CD4-positive, alpha-beta T cell (primary cell): ENCODE data around the gene TGM1. TPM values are rescaled to one million over a fixed set of nuclear protein-coding genes. Genes with fewer than 3 reads are reported as not detected.
"Not testable (repeated sequence)": the region's sequence is repeated elsewhere in the genome, so short reads cannot be mapped to it uniquely, and the experiment has no call there.

Experiments
- ATAC-seq: fragments of 200-7000 bp; cut with Tn5 transposase; one replicate; pipeline ENCODE4 v1.10.0; 2022; ENCODE audit warnings: mild to moderate bottlenecking; ENCODE audit not compliant: poor library complexity
- CTCF ChIA-PET: fragments of 350-600 bp; sonication (Branson Sonifier 250); formaldehyde crosslinking; loops from one replicate; lab custom pipeline; 2021; ENCODE audit warnings: antibody characterized with exemption, inconsistent platforms; lab: Charles Lee
- POLR2A ChIA-PET: fragments of 350-600 bp; sonication (Branson Sonifier 250); formaldehyde crosslinking; loops from one replicate; lab custom pipeline; 2021; ENCODE audit warnings: antibody characterized with exemption, inconsistent platforms; lab: Charles Lee
- DNase-seq, 14 experiments: peaks; one replicate each; pipeline ENCODE4 v3.0.0-alpha.2; 2013 to 2020; ENCODE audit warnings: mixed read lengths in 2 of 14
- H3K27ac ChIP-seq, 2 donors: one replicate each; pipeline versions ENCODE4 v1.5.1 to v1.7.0; 2013; ENCODE audit warnings: low read length in 2 of 2, low read depth in 1 of 2, mild to moderate bottlenecking in 1 of 2
- H3K27me3 ChIP-seq, 2 experiments: 1 replicate in 1 of 2; 2 replicates in 1 of 2; pipeline versions ENCODE4 v1.6.1 to v1.7.0; 2013; ENCODE audit warnings: low read length in 2 of 2, control low read depth in 1 of 2, mild to moderate bottlenecking in 1 of 2, moderate library complexity in 1 of 2; ENCODE audit not compliant: insufficient read depth in 2 of 2, control insufficient read depth in 1 of 2
- H3K36me3 ChIP-seq: one replicate; pipeline ENCODE4 v1.6.1; 2013; ENCODE audit warnings: low read length, control low read depth; ENCODE audit not compliant: insufficient read depth
- H3K4me1 ChIP-seq: one replicate; pipeline ENCODE4 v1.6.1; 2013; ENCODE audit warnings: low read length, control low read depth; ENCODE audit not compliant: insufficient read depth
- H3K4me3 ChIP-seq: one replicate; pipeline ENCODE4 v1.5.1; 2013; ENCODE audit warnings: mild to moderate bottlenecking, low read length, moderate library complexity
- H3K9me3 ChIP-seq, 2 experiments: 1 replicate in 1 of 2; 2 replicates in 1 of 2; pipeline versions ENCODE4 v1.6.1 to v1.7.0; 2013; ENCODE audit warnings: low read length in 2 of 2, mild to moderate bottlenecking in 2 of 2, control low read depth in 1 of 2, moderate library complexity in 1 of 2; ENCODE audit not compliant: control insufficient read depth in 1 of 2, insufficient read depth in 1 of 2
- H3K27ac Mint-ChIP-seq: one replicate; pipeline ENCODE4 v1.8.0; 2020; ENCODE audit warnings: mixed read lengths
- H3K27me3 Mint-ChIP-seq: one replicate; pipeline ENCODE4 v1.8.0; 2021; ENCODE audit warnings: mixed read lengths
- H3K36me3 Mint-ChIP-seq: one replicate; pipeline ENCODE4 v1.8.0; 2021; ENCODE audit warnings: low read depth, mixed read lengths
- H3K4me1 Mint-ChIP-seq: one replicate; pipeline ENCODE4 v1.8.0; 2021; ENCODE audit warnings: low read depth, mixed read lengths
- H3K4me3 Mint-ChIP-seq: one replicate; pipeline ENCODE4 v1.8.0; 2020; ENCODE audit warnings: mild to moderate bottlenecking, mixed read lengths
- H3K9me3 Mint-ChIP-seq: one replicate; pipeline ENCODE4 v1.8.0; 2020; ENCODE audit warnings: mixed read lengths
- intact Hi-C, 2 experiments: fragments of 100-400 bp; cut with DNase I in 1 of 2; cut with micrococcal nuclease in 1 of 2; formaldehyde crosslinking; loops; one replicate each; pipeline versions ENCODE4 v1.15.1 to v1.9.0; 2023 to 2025; cut with DNase I, micrococcal nuclease
- total RNA-seq, 174 experiments: library from RNA in 2 of 174; stranded (reverse) in 2 of 174; gene quantifications; one replicate each; pipeline ENCODE4 v1.2.3 and lab custom pipeline; 2021 to 2026
- TF ChIP-seq, protein P1 (sequence below): fragments of 200-600 bp; IDR thresholded peaks from one replicate; pipeline ENCODE4 v1.8.0; 2022; ENCODE audit warnings: antibody characterized with exemption, mild to moderate bottlenecking

Gene TGM1
- total RNA-seq, 2 experiments from 2014 or later = 3.5 to 3.9 TPM

DNA sequence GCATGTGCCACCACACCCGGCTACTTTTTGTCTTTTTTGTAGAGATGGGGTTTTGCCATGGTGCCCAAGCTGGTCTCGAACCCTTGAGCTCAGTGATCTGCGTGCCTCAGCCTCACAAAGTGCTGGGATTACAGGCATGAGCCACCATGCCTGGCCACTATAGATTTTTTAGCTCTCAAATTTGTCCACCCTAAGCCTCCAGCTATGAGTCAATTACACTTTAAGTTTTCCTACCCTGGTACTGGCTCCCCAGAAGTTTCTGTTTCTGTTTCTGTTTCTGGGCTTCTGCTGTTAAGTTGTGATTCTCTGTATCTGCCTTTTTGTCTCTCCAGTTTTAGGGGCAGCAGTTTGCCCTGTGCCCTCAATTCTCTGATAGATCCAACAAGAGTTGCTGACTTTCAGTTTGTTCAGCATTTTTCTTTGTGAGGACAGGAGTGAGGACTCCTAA, 16.2 kb downstream of the TGM1 start:
- H3K4me1 Mint-ChIP-seq = peaks cover 43% of the 10 kb centered on the region
- H3K27ac ChIP-seq = peak overlapping the region; percentile 8 to 17
- TF ChIP-seq, protein P1, sequence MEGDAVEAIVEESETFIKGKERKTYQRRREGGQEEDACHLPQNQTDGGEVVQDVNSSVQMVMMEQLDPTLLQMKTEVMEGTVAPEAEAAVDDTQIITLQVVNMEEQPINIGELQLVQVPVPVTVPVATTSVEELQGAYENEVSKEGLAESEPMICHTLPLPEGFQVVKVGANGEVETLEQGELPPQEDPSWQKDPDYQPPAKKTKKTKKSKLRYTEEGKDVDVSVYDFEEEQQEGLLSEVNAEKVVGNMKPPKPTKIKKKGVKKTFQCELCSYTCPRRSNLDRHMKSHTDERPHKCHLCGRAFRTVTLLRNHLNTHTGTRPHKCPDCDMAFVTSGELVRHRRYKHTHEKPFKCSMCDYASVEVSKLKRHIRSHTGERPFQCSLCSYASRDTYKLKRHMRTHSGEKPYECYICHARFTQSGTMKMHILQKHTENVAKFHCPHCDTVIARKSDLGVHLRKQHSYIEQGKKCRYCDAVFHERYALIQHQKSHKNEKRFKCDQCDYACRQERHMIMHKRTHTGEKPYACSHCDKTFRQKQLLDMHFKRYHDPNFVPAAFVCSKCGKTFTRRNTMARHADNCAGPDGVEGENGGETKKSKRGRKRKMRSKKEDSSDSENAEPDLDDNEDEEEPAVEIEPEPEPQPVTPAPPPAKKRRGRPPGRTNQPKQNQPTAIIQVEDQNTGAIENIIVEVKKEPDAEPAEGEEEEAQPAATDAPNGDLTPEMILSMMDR = no peak
- ATAC-seq (no peak), DNase-seq (peak in 4 of 14 experiments; percentile 33 to 79 (median 52))
- ChIA-PET CTCF (interaction anchor here (0.5 to 7.3 kb wide), 7 partner anchors 25 to 185 kb away, joined by 3 to 90 read pairs (median 7); partner anchors contain the start of genes DHRS1, MDP1, NOP9 and RABGGTA), POLR2A (interaction anchor here (0.7 to 2.6 kb wide), 8 partner anchors 8 to 183 kb away, joined by 3 to 17 read pairs (median 5); partner anchors contain the start of genes CBLN3, DCAF11, IRF9 and KHNYN)
- intact Hi-C loops = no loop called here
- peaks cover 19% of the 10 kb centered on the region for H3K36me3 Mint-ChIP-seq
- peak overlapping the region; percentile 78 for H3K27ac Mint-ChIP-seq
- H3K36me3 ChIP-seq = peaks cover 8% of the 10 kb centered on the region
- H3K4me1 ChIP-seq = peaks cover 30% of the 10 kb centered on the region
- H3K27me3 Mint-ChIP-seq = no peaks in the 10 kb centered on the region
- no peaks in the 10 kb centered on the region for H3K27me3 ChIP-seq
- H3K4me3 Mint-ChIP-seq = peak overlapping the region; percentile 83
- H3K9me3 Mint-ChIP-seq = no peaks in the 10 kb centered on the region
- no peak overlapping the region for H3K4me3 ChIP-seq
- H3K9me3 ChIP-seq = no peaks in the 10 kb centered on the region

DNA sequence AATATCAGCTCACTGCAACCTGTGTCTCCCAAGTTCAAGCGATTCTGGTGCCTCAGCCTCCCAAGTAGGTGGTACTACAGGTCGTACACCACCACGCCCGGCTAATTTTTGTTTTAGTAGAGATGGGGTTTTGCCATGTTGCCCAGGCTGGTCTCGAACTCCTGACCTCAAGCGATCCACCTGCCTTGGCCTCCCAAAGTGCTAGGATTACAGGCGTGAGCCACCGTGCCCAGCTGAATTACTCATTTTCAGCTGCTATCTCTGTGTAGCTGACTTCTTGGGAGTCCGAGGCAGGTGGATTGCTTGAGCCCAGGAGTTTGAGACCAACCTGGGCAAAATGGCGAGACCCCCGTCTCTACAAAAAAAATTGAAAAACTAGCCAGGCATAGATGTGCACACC, 17.6 kb downstream of the TGM1 start:
- intact Hi-C loops, ATAC-seq, H3K27me3 Mint-ChIP-seq, H3K9me3 ChIP-seq, H3K27me3 ChIP-seq, H3K27ac ChIP-seq, H3K9me3 Mint-ChIP-seq, H3K4me3 Mint-ChIP-seq, H3K4me3 ChIP-seq: not testable (repeated sequence)
- ChIA-PET CTCF (interaction anchor here (1.0 to 7.3 kb wide), 4 partner anchors 30 to 186 kb away, joined by 4 to 90 read pairs (median 6); partner anchors contain the start of genes DHRS1, MDP1 and NOP9), POLR2A (interaction anchor here (0.6 to 2.6 kb wide), 4 partner anchors 26 to 50 kb away, joined by 3 to 17 read pairs (median 4); partner anchors contain the start of gene RABGGTA)
- Mint-ChIP-seq H3K36me3 (peaks cover 26% of the 10 kb centered on the region), H3K27ac (peak overlapping the region; percentile 84), H3K4me1 (peaks cover 50% of the 10 kb centered on the region)
- DNase-seq = peak in 1 of 14 experiments; percentile 16
- peaks cover 13% of the 10 kb centered on the region for H3K36me3 ChIP-seq
- peaks cover 45% of the 10 kb centered on the region for H3K4me1 ChIP-seq

GRCh38 chr14:24243336-24243836, 19.6 kb downstream of the TGM1 start:
- H3K27me3 Mint-ChIP-seq = no peaks in the 10 kb centered on the region
- peak overlapping the region; percentile 99 for H3K4me3 Mint-ChIP-seq
- POLR2A ChIA-PET = interaction anchor here (0.6 to 3.6 kb wide), 30 partner anchors 8 to 200 kb away, joined by 3 to 144 read pairs (median 16); partner anchors contain the start of genes CBLN3, CHMP4A, CIDEB and DCAF11
- TF ChIP-seq, protein P1 = no peak
- peaks cover 40% of the 10 kb centered on the region for H3K36me3 Mint-ChIP-seq
- H3K27ac Mint-ChIP-seq = peak overlapping the region; percentile 100
- intact Hi-C loops = loop anchor here (1.0 to 2.0 kb wide), 3 partner anchors 27 to 54 kb away; partner anchors contain the start of genes MDP1 (in 1 of the 2) and RABGGTA (in 1 of the 2)
- peaks cover 64% of the 10 kb centered on the region for H3K4me1 ChIP-seq
- H3K9me3 Mint-ChIP-seq = no peaks in the 10 kb centered on the region
- peak overlapping the region; percentile 93 for H3K4me3 ChIP-seq
- no peak for ATAC-seq
- no peaks in the 10 kb centered on the region for H3K27me3 ChIP-seq
- CTCF ChIA-PET = interaction anchor here (0.7 to 7.3 kb wide), 22 partner anchors 11 to 193 kb away, joined by 3 to 90 read pairs (median 8); partner anchors contain the start of genes CHMP4A, CIDEB, DHRS1 and GMPR2
- peak in 4 of 14 experiments; percentile 16 to 64 (median 44) for DNase-seq
- peaks cover 28% of the 10 kb centered on the region for H3K36me3 ChIP-seq
- peaks cover 62% of the 10 kb centered on the region for H3K4me1 Mint-ChIP-seq
- H3K27ac ChIP-seq = peak overlapping the region; percentile 97 to 100
- no peaks in the 10 kb centered on the region for H3K9me3 ChIP-seq
